ENCODE results near the gene LATS1. TPM values are rescaled to one million over a fixed set of nuclear protein-coding genes. Genes with fewer than 3 reads are reported as not detected.

The LATS1 gene
- total and polyA plus RNA-seq, 2 of the 8 experiments (the other 6 are each of a cell fraction or from before 2014, with no cell fraction given), result 8.9 to 21.7 TPM

- Histone ChIP-seq H2BK12ac (ENCODE audit: low read depth, low read length) (no peak overlapping the region), H3K4ac (replicated peaks; ENCODE audit: insufficient read length, low read depth, low read length) (no peak overlapping the region), H3K9ac (replicated peaks in 1 of 4; ENCODE audit: extremely low read depth in 1 of 4, low read depth in 3 of 4, low read length in 3 of 4) (no peak overlapping the region), H2BK20ac (ENCODE audit: low read length) (no peak overlapping the region), H3K23me2 (ENCODE audit: low read depth, low read length) (no peaks in the 10 kb centered on the region), H2AK5ac (ENCODE audit: low read depth, low read length) (no peak overlapping the region), H4K5ac (ENCODE audit: insufficient read length, low read depth, low read length) (no peak overlapping the region), H4K8ac (ENCODE audit: extremely low read depth, insufficient read depth, low read length) (no peak overlapping the region), H3K4me1 (replicated peaks in 1 of 4; ENCODE audit: control insufficient read depth in 3 of 4, insufficient read depth in 4 of 4, low read length in 3 of 4) (no peaks in the 10 kb centered on the region), H3K18ac (ENCODE audit: extremely low read depth, low read length) (no peak overlapping the region), H3K79me1 (ENCODE audit: low read depth, low read length) (no peaks in the 10 kb centered on the region), H3K9me3 (ENCODE audit: insufficient read depth in 2 of 2, low read depth in 1 of 2, low read length in 1 of 2) (no peaks in the 10 kb centered on the region), H3K23ac (ENCODE audit: insufficient read length) (no peak overlapping the region), H3K56ac (replicated peaks; ENCODE audit: insufficient read length, low read depth, low read length) (no peak overlapping the region), H3K27ac (ENCODE audit: low read depth, low read length) (no peak overlapping the region), H3K14ac (ENCODE audit: insufficient read length) (no peak overlapping the region), H3K79me2 (ENCODE audit: control insufficient read depth in 1 of 2, insufficient read depth in 2 of 2, low read length in 2 of 2) (no peaks in the 10 kb centered on the region), H3K4me3 (ENCODE audit: extremely low read depth in 1 of 4, insufficient read depth in 2 of 4, low read depth in 3 of 4, low read length in 4 of 4) (no peak overlapping the region), H2AFZ (ENCODE audit: low read length) (no peak overlapping the region), H2BK15ac (ENCODE audit: low read length) (no peak overlapping the region), H2BK5ac (ENCODE audit: low read depth, low read length) (no peak overlapping the region), H4K91ac (replicated peaks; ENCODE audit: insufficient read length, low read length) (no peak overlapping the region), H4K20me1 (replicated peaks in 1 of 2; ENCODE audit: control insufficient read depth in 1 of 2, insufficient read depth in 2 of 2, low read length in 2 of 2) (peaks cover 0 to 1% of the 10 kb centered on the region in 2 experiments), H3K4me2 (ENCODE audit: insufficient read depth in 1 of 2, low read depth in 2 of 2, low read length in 2 of 2) (no peak overlapping the region), H3K27me3 (replicated peaks in 1 of 4; ENCODE audit: control insufficient read depth in 3 of 4, extremely low read depth in 1 of 4, insufficient read depth in 3 of 4, low read length in 3 of 4) (no peaks in the 10 kb centered on the region), H2BK120ac (replicated peaks; ENCODE audit: low read depth, low read length) (no peak overlapping the region), H3K36me3 (ENCODE audit: control insufficient read depth in 2 of 4, insufficient read depth in 4 of 4, low read length in 3 of 4) (peaks cover 8 to 24% (median 15%) of the 10 kb centered on the region in 4 experiments; a peak in 7 of 8 replicates)
- WGBS, 2 experiments (ENCODE audit: extremely low coverage in 1 of 2, insufficient coverage in 1 of 2, insufficient read length in 1 of 2, insufficient replicate concordance in 2 of 2, low coverage in 1 of 2, low lambda C conversion rate in 2 of 2, missing lambda C conversion rate in 1 of 2), result 86% methylated on average over 4 of the region's 4 CpGs; no CpG with 5 or more reads in 1 of the 2 experiments
- DNase-seq (ENCODE audit: low read depth in 1 of 2, low spot score in 2 of 2) (no peak), FAIRE-seq (no peak)
- no peak for TF ChIP-seq KDM1A (IDR thresholded peaks at IDR 0.05; ENCODE audit: borderline replicate concordance, low read length)
- ChIA-PET CTCF (ENCODE audit: partially characterized antibody) (interaction anchor here (1.1 kb wide), 1 partner anchor 145 kb away, joined by 3 read pairs; no protein-coding TSS in a partner anchor), POLR2A (ENCODE audit: partially characterized antibody) (interaction anchor here (1.0 to 1.4 kb wide), 3 partner anchors 11 to 58 kb away, joined by 3 to 4 read pairs (median 3); partner anchors contain the start of gene LATS1)
Observed at GRCh38 chr6:149660028-149660427, 57.9 kb downstream of the LATS1 start.

All from H1 (cell line).